Upper lobe of left lung (tissue), 6 donors: ENCODE measurements around the gene DNASE1L2. TPM values are rescaled to one million over a fixed set of nuclear protein-coding genes. Genes with fewer than 3 reads are reported as not detected.

Source experiments
- ATAC-seq, 2 donors: fragments of 200-7000 bp; cut with Tn5 transposase; one replicate each; pipeline ENCODE4 v1.9.1; 2022; ENCODE audit warnings: mild to moderate bottlenecking in 2 of 2, moderate library complexity in 2 of 2; ENCODE audit not compliant: low FRiP score in 2 of 2
- DNase-seq, 2 donors: peaks; one replicate each; pipeline ENCODE4 v3.0.0-alpha.2; 2019 to 2020
- H3K27ac ChIP-seq, 4 donors: fragments of 200-600 bp; sonication (generic); one replicate each; pipeline ENCODE4 v1.5.1; 2016 to 2019
- H3K27me3 ChIP-seq, 4 donors: fragments of 200-600 bp; sonication (generic); one replicate each; pipeline ENCODE4 v1.5.1; 2017 to 2019
- H3K36me3 ChIP-seq, 4 donors: fragments of 200-600 bp; sonication (generic); one replicate each; pipeline ENCODE4 v1.5.1; 2016 to 2019
- H3K4me1 ChIP-seq, 4 donors: fragments of 200-600 bp; sonication (generic); one replicate each; pipeline ENCODE4 v1.5.1; 2018 to 2019
- H3K4me3 ChIP-seq, 4 donors: fragments of 200-600 bp; sonication (generic); one replicate each; pipeline ENCODE4 v1.5.1; 2017 to 2019; ENCODE audit warnings: mild to moderate bottlenecking in 2 of 4, moderate library complexity in 1 of 4
- H3K9me3 ChIP-seq, 4 donors: fragments of 200-600 bp; sonication (generic); one replicate each; pipeline ENCODE4 v1.5.1; 2018 to 2019
- EP300 ChIP-seq, 4 donors: sonication (generic); formaldehyde crosslinking; IDR thresholded peaks; one replicate each; pipeline ENCODE4 v1.5.1; 2017; ENCODE audit warnings: antibody characterized with exemption in 4 of 4, control low read depth in 2 of 4
- POLR2A ChIP-seq, 4 donors: fragments of 450-650 bp; IDR thresholded peaks; one replicate each; pipeline ENCODE4 v1.5.1; 2016 to 2017; ENCODE audit warnings: antibody characterized with exemption in 4 of 4, mild to moderate bottlenecking in 2 of 4
- POLR2AphosphoS5 ChIP-seq, 2 donors: sonication (generic); formaldehyde crosslinking; IDR thresholded peaks; one replicate each; pipeline ENCODE4 v1.5.1; 2017; ENCODE audit warnings: antibody characterized with exemption in 2 of 2
- WGBS, 2 donors: methylation state at CpG; one replicate each; pipeline ENCODE4 v1.1.5; 2017 to 2018; 5-methylcytosine and 5-hydroxymethylcytosine counted together
- total RNA-seq, 6 donors: library from RNA; depleted of rRNA in 4 of 6; stranded (reverse); fragments of >200 nt in 4 of 6; gene quantifications; one replicate each; pipeline versions ENCODE4 v1.1.0 to v1.2.1, GENCODE V29; 2016 to 2021
- TF ChIP-seq, protein P1 (sequence below), 6 experiments: fragments of 450-650 bp in 4 of 6; fragments of 200-600 bp in 2 of 6; sonication (generic) in 2 of 6; IDR thresholded peaks; one replicate each; pipeline ENCODE4 v1.5.1; 2016 to 2019; ENCODE audit warnings: antibody characterized with exemption in 6 of 6
- donor health status: DM: no; HTN: no; CAD: no; lungs with moderate emphysema.
- donor health status: DM: no; HTN: yes; CAD: no; lungs with severe emphysema.

DNASE1L2 gene
- total RNA-seq, 6 donors from 2014 or later = 0.79 to 2.1 (median 1.5) TPM; not detected in 2

DNA sequence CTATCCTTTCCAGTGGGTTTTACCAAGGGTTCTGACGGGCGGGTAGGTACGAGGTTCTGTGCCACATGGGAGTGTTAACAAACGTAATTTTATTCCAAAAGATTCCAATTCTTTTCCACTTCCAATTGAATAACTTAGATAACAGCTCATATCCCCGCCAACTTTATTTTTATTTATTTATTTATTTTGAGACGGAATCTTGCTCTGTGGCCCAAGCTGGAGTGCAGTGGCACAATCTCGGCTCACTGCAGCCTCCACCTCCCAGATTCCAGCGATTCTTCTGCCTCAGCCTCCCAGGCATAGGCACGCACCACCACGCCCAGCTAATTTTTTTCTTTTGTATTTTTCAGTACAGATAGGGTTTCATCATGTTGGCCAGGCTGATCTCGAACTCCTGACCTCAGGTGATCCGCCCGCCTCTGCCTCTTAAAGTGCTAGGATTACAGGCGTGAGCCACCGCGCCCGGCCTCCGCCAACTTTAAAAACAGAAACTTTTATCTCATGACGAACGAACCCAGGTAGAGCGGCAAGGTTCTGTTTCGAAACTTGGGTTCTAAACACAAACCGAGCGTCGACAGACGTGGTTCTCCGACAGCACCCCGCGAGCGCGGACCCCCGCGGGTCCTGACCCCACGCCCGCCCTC lies 14.5 kb downstream of the DNASE1L2 start:
- Histone ChIP-seq H3K4me1 (peaks cover 16 to 22% (median 18%) of the 10 kb centered on the region in 4 donors), H3K9me3 (no peaks in the 10 kb centered on the region), H3K27me3 (no peaks in the 10 kb centered on the region), H3K4me3 (peak overlapping the region; percentile 67 to 86 (median 71)), H3K36me3 (peaks cover 19 to 43% (median 39%) of the 10 kb centered on the region in 4 donors), H3K27ac (peak overlapping the region; percentile 83 to 91 (median 86))
- TF ChIP-seq EP300 (IDR thresholded peaks at IDR 0.05) (no peak), POLR2AphosphoS5 (IDR thresholded peaks at IDR 0.05) (no peak), POLR2A (IDR thresholded peaks at IDR 0.05) (no peak)
- TF ChIP-seq, protein P1, sequence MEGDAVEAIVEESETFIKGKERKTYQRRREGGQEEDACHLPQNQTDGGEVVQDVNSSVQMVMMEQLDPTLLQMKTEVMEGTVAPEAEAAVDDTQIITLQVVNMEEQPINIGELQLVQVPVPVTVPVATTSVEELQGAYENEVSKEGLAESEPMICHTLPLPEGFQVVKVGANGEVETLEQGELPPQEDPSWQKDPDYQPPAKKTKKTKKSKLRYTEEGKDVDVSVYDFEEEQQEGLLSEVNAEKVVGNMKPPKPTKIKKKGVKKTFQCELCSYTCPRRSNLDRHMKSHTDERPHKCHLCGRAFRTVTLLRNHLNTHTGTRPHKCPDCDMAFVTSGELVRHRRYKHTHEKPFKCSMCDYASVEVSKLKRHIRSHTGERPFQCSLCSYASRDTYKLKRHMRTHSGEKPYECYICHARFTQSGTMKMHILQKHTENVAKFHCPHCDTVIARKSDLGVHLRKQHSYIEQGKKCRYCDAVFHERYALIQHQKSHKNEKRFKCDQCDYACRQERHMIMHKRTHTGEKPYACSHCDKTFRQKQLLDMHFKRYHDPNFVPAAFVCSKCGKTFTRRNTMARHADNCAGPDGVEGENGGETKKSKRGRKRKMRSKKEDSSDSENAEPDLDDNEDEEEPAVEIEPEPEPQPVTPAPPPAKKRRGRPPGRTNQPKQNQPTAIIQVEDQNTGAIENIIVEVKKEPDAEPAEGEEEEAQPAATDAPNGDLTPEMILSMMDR (IDR thresholded peaks at IDR 0.05) = no peak
- DNase-seq (peak in 1 of 2 donors; percentile 59), ATAC-seq (no peak)
- 11 to 12% methylated on average over 26 to 34 of the region's 35 CpGs for WGBS, 2 donors

GRCh38 chr16:2251296-2252111 lies 15.3 kb downstream of the DNASE1L2 start, which contains the start of gene ECI1:
TSS of gene ECI1 (minus strand) at chr16:2251587. CDS start at chr16:2251566, 21 bp downstream.
- Histone ChIP-seq H3K4me3 (peak within 1 kb of the TSS; percentile 67 to 86 (median 71)), H3K27me3 (no peaks in the 10 kb centered on the region), H3K4me1 (peaks cover 16 to 22% (median 18%) of the 10 kb centered on the region in 4 donors), H3K9me3 (no peaks in the 10 kb centered on the region), H3K36me3 (peaks cover 26 to 43% (median 39%) of the 10 kb centered on the region in 4 donors), H3K27ac (peak within 1 kb of the TSS; percentile 83 to 91 (median 86))
- peak; percentile 99 for ATAC-seq
- WGBS, 2 donors = 6 to 17% methylated on average over 4 to 17 of the region's 88 CpGs
- TF ChIP-seq, protein P1 (IDR thresholded peaks at IDR 0.05) = peak; percentile 59 to 96 (median 89)
- TF ChIP-seq EP300 (IDR thresholded peaks at IDR 0.05) (peak in 1 of 4 donors; percentile 51), POLR2A (IDR thresholded peaks at IDR 0.05) (peak in 3 of 4 donors; percentile 63 to 87 (median 74)), POLR2AphosphoS5 (IDR thresholded peaks at IDR 0.05) (peak; percentile 72 to 85)
- peak; percentile 97 to 98 for DNase-seq

DNA sequence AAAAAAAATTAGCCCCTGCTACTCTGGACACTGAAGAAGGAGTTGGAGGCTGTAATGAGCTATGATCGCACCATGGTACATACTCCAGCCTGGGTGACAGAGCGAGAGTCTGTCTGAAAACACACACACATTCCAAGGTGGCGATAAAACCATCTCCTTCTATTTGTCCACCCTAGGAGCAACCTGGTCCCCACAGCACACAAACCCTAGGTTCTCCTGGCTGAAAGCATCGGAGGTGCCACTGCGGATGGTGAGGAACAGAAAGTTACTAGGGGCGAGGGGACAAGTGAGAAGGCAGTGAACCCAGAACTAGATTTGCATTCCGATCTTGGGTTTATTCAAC lies 16.5 kb downstream of the DNASE1L2 start:
- DNase-seq (no peak), ATAC-seq (no peak)
- peaks cover 16 to 22% (median 18%) of the 10 kb centered on the region in 4 donors for H3K4me1 ChIP-seq
- H3K27ac ChIP-seq = no peak overlapping the region
- H3K9me3 ChIP-seq = no peaks in the 10 kb centered on the region
- 94% methylated on average over 7 of the region's 7 CpGs for whole genome bisulfite sequencing, 2 donors
- TF ChIP-seq POLR2AphosphoS5 (IDR thresholded peaks at IDR 0.05) = no peak
- H3K36me3 ChIP-seq = peaks cover 31 to 52% (median 48%) of the 10 kb centered on the region in 4 donors
- H3K27me3 ChIP-seq = no peaks in the 10 kb centered on the region
- H3K4me3 ChIP-seq = no peak overlapping the region

- no peaks in the 10 kb centered on the region for H3K9me3 ChIP-seq
- peaks cover 31 to 57% (median 52%) of the 10 kb centered on the region in 4 donors for H3K36me3 ChIP-seq
- H3K4me1 ChIP-seq = peaks cover 16 to 22% (median 18%) of the 10 kb centered on the region in 4 donors
- ATAC-seq = no peak
- no peak overlapping the region for H3K27ac ChIP-seq
- WGBS, 2 donors = 88% methylated on average over 11 of the region's 11 CpGs
- DNase-seq = no peak
- no peaks in the 10 kb centered on the region for H3K27me3 ChIP-seq
- H3K4me3 ChIP-seq = no peak overlapping the region
- TF ChIP-seq POLR2A (IDR thresholded peaks at IDR 0.05) = no peak
- TF ChIP-seq, protein P1 (IDR thresholded peaks at IDR 0.05) = no peak
- no peak for TF ChIP-seq EP300 (IDR thresholded peaks at IDR 0.05)
- TF ChIP-seq POLR2AphosphoS5 (IDR thresholded peaks at IDR 0.05) = no peak
These were observed 17.0 kb downstream of the DNASE1L2 start for GRCh38 chr16:2253293-2253692.

- 86 to 90% methylated on average over 12 of the region's 12 CpGs for WGBS, 2 donors
- Histone ChIP-seq H3K4me3 (no peak overlapping the region), H3K36me3 (peaks cover 44 to 90% (median 82%) of the 10 kb centered on the region in 4 donors), H3K9me3 (no peaks in the 10 kb centered on the region), H3K27me3 (no peaks in the 10 kb centered on the region), H3K27ac (no peak overlapping the region), H3K4me1 (peaks cover 6 to 9% (median 7%) of the 10 kb centered on the region in 4 donors)
- DNase-seq (no peak), ATAC-seq (no peak)
- TF ChIP-seq POLR2AphosphoS5 (IDR thresholded peaks at IDR 0.05) (no peak), POLR2A (IDR thresholded peaks at IDR 0.05) (no peak), EP300 (IDR thresholded peaks at IDR 0.05) (no peak)
- TF ChIP-seq, protein P1 (IDR thresholded peaks at IDR 0.05) = no peak
These were observed 20.4 kb downstream of the DNASE1L2 start for GRCh38 chr16:2256531-2257140.
